HUES6 (cell line): ENCODE results near the gene SDK1.

Experiments
- H3K27ac ChIP-seq: 2 replicates; pipeline ENCODE4 v1.7.0; 2013; ENCODE audit warnings: low read depth, mild to moderate bottlenecking, low read length, inconsistent platforms
- H3K27me3 ChIP-seq: 2 replicates; pipeline ENCODE4 v1.6.1; 2013; ENCODE audit warnings: low read length; ENCODE audit not compliant: control insufficient read depth, insufficient read depth
- H3K36me3 ChIP-seq: 2 replicates; pipeline ENCODE4 v1.6.1; 2013; ENCODE audit warnings: low read length; ENCODE audit not compliant: control insufficient read depth, insufficient read depth
- H3K4me1 ChIP-seq: 2 replicates; pipeline ENCODE4 v1.6.1; 2013; ENCODE audit warnings: low read length; ENCODE audit not compliant: control insufficient read depth, insufficient read depth
- H3K4me3 ChIP-seq: 2 replicates; pipeline ENCODE4 v1.5.1; 2013; ENCODE audit warnings: low read depth, low read length
- H3K9ac ChIP-seq: one replicate; pipeline ENCODE4 v1.6.1; 2013; ENCODE audit warnings: mild to moderate bottlenecking, low read length
- H3K9me3 ChIP-seq: 2 replicates; pipeline ENCODE4 v1.6.1; 2013; ENCODE audit warnings: low read depth, low read length; ENCODE audit not compliant: control insufficient read depth, insufficient read depth

Gene SDK1

DNA sequence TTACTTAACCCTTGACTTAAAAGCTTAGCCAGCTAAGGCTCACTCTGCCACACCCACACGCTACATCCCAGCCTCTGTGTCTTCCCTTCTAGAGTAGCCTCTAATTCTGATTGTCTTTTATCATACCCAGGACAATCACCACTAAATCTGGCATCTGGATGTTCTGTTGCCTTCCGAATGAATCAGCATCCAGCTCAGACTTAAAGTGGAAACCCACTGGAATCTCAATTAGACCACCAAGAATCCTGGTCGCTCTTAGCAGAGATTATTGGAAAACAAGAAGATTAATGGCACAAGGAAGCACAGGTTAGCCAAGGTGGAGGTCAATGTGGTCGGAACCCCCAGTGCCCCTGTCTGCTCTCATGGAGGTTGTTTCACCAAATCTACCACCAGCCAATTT is 976.9 kb downstream of the SDK1 start:
- no peak overlapping the region for H3K4me3 ChIP-seq
- H3K36me3 ChIP-seq = no peaks in the 10 kb centered on the region
- H3K27ac ChIP-seq = no peak overlapping the region
- H3K4me1 ChIP-seq = no peaks in the 10 kb centered on the region
- no peak overlapping the region for H3K9ac ChIP-seq
- no peaks in the 10 kb centered on the region for H3K27me3 ChIP-seq
- no peaks in the 10 kb centered on the region for H3K9me3 ChIP-seq

DNA sequence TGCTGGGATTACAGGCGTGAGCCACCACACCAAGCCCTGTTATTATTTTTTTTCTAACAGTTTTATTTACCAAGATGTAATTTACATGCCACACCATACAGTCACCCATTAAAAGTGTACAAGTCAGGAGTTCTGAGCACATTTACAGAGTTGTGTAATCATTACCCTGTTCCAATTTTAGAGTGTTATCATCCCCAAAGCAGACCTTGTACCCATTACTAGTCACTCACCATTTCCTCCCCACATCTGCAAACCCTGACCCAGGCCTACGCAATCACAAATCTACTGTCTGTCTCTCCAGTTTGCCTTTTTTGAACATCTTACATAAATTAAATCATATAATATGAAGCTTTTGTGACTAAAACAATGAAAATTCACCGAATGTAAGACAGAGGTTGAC is 978.2 kb downstream of the SDK1 start:
- Histone ChIP-seq H3K36me3 (no peaks in the 10 kb centered on the region), H3K4me3 (no peak overlapping the region), H3K9me3 (no peaks in the 10 kb centered on the region), H3K27ac (no peak overlapping the region), H3K27me3 (no peaks in the 10 kb centered on the region), H3K4me1 (no peaks in the 10 kb centered on the region), H3K9ac (no peak overlapping the region)

DNA sequence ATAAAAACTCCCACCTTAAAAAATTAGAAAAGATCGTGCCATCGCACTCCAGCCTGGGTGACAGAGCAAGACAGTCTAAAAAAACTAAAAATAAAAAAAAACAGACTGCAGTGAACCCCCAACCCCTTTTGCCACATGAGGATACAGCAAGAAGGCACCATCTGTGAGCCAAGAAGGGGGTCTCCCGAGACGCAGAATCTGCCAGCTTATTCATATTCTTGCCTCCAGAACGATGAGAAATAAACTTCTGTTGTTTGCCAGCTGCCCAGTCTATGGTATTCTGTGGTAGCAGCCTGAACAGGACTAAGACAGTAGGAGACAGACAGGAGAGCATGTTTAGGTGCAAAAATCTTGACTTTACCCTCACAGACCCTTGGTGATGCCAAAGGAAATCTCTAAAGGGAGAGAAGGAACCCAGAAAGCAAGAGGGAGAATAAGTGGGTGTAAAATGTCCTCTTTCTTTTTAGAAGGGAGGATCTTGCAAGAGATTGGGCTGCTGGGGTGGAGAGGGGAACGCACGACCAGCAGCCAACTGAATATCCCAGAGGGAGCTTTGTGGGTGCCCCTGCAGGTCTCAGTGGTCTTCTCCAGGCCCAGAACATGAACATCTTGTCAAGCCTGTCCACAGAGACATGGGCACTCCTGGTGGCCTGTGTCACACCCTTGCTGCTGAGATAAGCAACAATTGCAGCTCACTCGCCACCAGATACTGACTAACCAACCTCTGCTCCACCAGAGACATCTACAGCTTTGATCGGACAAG is 980.4 kb downstream of the SDK1 start:
- H3K27ac ChIP-seq = no peak overlapping the region
- H3K4me3 ChIP-seq = no peak overlapping the region
- H3K4me1 ChIP-seq = no peaks in the 10 kb centered on the region
- no peaks in the 10 kb centered on the region for H3K27me3 ChIP-seq
- H3K9ac ChIP-seq = no peak overlapping the region
- H3K36me3 ChIP-seq = no peaks in the 10 kb centered on the region
- no peaks in the 10 kb centered on the region for H3K9me3 ChIP-seq

DNA sequence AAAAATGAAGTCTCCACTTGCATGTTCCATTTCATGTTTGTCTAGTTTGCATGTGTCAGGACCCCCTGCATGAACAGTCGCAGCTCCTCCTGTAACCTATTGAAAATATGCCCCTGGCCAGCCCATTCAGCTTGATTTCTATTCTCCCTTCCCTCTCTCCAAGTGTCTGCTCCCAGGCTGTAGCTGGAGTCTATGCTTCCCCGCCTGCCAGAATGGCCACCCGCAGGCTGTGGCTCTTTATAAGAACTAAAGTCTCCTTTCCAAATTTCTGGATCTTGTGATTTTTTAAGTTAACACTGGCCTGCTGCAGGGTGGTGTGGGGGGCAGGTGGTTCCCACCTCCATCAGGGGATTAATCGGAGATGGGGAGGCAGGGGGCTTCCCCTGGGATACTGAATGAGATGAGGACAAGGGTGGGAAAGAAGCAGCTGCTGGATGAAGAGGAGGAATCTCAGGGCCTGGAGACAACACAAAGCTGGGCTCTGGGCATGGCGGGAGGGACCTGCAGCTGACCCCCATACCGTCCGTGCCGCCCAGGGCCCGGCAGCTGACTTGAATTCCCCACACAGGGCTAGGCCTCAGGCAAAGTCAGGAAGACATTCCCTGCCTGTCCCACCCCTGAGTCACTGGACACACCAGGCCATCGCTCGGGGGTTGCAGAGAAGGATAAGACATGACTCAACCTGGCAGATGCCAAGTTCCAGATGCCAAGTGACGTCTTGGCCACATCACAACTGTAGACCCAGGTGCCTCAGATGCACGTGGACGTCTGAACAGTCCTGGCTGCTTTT is 981.6 kb downstream of the SDK1 start:
- Histone ChIP-seq H3K27me3 (no peaks in the 10 kb centered on the region), H3K9me3 (no peaks in the 10 kb centered on the region), H3K4me1 (no peaks in the 10 kb centered on the region), H3K27ac (no peak overlapping the region), H3K4me3 (no peak overlapping the region), H3K36me3 (no peaks in the 10 kb centered on the region), H3K9ac (no peak overlapping the region)

DNA sequence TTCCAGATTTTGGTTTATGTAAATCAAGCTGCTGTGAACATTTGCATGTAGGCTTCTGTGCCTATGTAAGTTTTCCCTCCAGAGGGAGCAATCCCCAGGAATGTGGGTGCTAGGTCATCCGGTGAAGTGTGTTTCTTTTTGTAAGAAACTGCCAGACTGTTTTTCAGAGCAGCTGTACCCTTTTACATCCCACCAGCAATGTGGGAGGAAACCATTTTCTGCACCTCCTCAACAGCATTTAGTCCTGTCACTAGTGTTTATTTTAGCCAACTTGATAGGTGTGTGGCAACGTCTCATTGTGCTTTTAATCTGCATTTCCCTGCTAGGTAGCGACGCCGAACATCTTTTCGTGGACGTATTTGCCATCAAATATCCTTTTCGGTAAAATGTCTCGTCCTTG is 985.3 kb downstream of the SDK1 start:
- no peaks in the 10 kb centered on the region for H3K27me3 ChIP-seq
- H3K4me1 ChIP-seq = no peaks in the 10 kb centered on the region
- no peaks in the 10 kb centered on the region for H3K36me3 ChIP-seq
- H3K27ac ChIP-seq = no peak overlapping the region
- 0 out of 2 replicates have a peak, but pooled peaks cover 7% of the 10 kb centered on the region for H3K9me3 ChIP-seq
- no peak overlapping the region for H3K4me3 ChIP-seq
- H3K9ac ChIP-seq = no peak overlapping the region

DNA sequence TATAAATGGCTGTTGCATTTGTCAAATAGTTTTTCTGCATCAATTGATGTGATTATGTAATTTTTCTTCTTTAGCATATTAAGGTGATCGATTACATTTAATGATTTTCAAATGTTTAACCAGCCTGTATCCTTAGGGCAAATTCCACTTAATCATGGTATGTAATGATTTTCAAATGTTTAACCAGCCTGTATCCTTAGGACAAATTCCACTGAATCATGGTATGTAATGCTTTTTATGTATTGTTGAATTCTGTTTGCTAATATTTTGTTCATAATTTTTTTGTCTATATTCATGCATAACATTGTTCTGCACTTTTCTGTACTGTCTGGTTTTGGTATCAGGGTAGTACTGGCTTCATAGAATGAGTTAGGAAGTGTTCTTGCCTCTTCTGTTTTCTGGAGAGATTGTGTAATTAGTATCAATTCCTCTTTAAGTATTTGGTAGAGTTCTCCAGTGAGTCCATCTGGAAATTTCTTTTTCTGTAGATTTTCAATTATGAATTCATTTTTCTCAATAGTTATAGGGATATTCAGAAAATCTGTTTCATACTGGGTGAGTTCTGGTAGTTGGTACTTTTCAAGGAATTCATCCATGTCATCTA is 987.8 kb downstream of the SDK1 start:
- Histone ChIP-seq H3K36me3 (no peaks in the 10 kb centered on the region), H3K27ac (no peak overlapping the region), H3K9me3 (peaks cover 23% of the 10 kb centered on the region; the same call in 1 of the 2 replicates), H3K27me3 (no peaks in the 10 kb centered on the region), H3K4me3 (no peak overlapping the region), H3K9ac (no peak overlapping the region), H3K4me1 (no peaks in the 10 kb centered on the region)

DNA sequence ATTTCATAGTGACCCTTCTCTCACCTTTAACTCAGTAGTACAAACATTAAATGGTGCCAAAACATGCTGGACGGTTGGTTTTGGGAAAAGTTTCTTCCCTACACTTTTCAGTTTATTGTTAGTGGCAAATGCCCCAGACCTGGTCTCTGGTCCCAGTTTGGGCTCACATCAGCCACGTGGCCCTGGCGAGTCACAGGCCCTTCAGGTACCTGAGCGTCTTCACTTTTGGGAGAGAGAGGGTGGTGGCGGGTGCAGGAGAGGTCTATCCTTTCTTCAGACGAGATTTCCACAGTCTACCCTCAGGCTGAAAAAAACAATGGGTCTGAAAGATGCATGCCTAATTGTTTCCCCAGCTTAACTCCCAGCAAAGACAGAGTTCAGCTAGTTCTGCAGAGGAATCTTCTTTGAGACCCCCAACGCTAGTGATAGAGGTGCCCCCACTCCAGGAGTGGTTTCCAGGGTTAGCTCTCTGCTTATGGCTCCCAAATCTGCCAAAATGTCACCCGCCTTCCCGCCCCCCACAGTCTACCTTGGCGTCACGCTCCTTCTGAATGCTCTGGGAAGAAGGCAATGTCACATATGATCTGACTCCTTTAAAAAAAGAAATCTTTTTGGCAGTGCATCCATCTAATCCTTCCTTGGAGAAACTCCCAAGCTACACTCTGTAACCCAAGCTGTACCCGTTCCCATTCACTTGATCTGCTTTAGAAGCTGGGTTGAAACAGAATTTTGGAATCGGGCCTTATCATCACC is 996.3 kb downstream of the SDK1 start:
- no peaks in the 10 kb centered on the region for H3K36me3 ChIP-seq
- H3K9me3 ChIP-seq = peaks cover 17% of the 10 kb centered on the region
- H3K9ac ChIP-seq = no peak overlapping the region
- no peak overlapping the region for H3K4me3 ChIP-seq
- no peaks in the 10 kb centered on the region for H3K4me1 ChIP-seq
- H3K27me3 ChIP-seq = no peaks in the 10 kb centered on the region
- no peak overlapping the region for H3K27ac ChIP-seq

DNA sequence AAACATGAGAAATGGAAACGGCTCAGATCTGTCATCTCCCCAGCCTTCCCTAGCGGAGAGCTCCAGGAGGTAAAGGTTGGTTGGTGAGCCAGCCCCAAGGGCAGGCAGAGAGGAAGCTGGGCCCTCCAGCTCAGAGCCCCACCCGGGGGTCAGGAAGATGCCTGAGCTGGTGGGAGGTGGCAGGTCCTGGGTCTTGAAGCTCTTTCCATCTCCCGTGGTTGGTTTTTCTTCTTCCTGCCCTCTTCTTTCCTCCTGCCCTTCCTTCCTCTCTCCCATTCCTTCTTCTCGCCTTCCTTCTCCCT is 996.8 kb downstream of the SDK1 start:
- Histone ChIP-seq H3K27ac (no peak overlapping the region), H3K4me3 (no peak overlapping the region), H3K4me1 (no peaks in the 10 kb centered on the region), H3K27me3 (no peaks in the 10 kb centered on the region), H3K9ac (no peak overlapping the region), H3K9me3 (peaks cover 15% of the 10 kb centered on the region), H3K36me3 (no peaks in the 10 kb centered on the region)

DNA sequence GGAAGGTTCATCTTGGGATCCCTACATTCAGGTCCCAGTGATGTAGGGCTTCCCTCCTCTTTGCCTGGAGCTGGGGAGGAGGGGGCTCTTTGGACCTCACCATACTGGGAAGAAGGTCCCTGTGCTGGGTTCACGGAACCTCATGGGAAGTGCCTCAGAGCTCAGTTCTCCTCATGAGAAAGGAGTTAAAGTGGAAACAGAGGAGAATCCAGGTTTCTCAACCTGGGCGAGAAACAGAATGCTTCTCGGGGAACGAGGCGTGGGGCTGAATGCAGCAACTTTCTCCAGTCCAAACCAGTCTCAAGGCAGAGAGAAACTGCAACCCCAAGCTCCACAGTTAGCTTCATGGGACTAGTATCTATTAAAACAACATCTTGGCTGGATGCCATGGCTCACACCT is 998.4 kb downstream of the SDK1 start:
- Histone ChIP-seq H3K27me3 (no peaks in the 10 kb centered on the region), H3K9ac (no peak overlapping the region), H3K27ac (no peak overlapping the region), H3K9me3 (peaks cover 4% of the 10 kb centered on the region; the same call in 1 of the 2 replicates), H3K36me3 (no peaks in the 10 kb centered on the region), H3K4me3 (no peak overlapping the region), H3K4me1 (no peaks in the 10 kb centered on the region)

DNA sequence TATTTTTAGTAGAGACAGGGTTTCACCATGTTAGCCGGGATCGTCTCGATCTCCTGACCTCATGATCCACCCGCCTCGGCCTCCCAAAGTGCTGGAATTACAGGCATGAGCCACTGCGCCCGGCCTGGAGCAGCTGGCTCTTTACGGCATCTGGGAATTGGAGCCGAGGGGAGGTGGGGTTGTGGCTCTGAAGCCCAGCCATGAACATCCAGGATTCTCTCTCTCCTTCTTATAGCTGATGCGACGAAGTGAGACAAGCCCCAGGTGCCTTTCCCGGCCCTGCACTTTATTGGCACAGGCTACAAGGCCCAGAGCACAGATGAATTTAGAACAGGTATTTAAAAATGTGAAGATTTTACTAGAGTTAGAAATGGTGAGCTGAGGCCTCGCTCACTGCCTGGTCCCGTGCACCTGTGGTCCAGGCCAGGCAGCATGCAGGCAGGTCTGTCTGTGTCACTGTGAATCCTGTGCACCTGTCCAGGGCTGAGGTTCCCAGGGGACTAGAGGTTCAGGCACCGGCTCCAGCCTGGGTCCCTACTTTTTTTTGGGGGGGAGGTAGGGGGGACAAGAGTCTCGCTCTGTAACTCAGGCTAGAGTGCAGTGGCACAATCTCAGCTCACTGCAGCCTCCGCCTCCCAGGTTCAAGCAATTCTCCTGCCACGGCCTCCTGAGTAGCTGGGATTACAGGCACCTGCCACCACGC is 1001.3 kb downstream of the SDK1 start:
- Histone ChIP-seq H3K36me3 (no peaks in the 10 kb centered on the region), H3K9me3 (no peaks in the 10 kb centered on the region), H3K27me3 (peaks cover 19% of the 10 kb centered on the region), H3K4me1 (peaks cover 2% of the 10 kb centered on the region; the same call in 1 of the 2 replicates), H3K27ac (no peak overlapping the region), H3K9ac (no peak overlapping the region), H3K4me3 (no peak overlapping the region)
